Mononuclear cell (primary cell): ENCODE data around the gene GRIA2. TPM values are rescaled to one million over a fixed set of nuclear protein-coding genes. Genes with fewer than 3 reads are reported as not detected.
"Not testable (repeated sequence)": the region's sequence is repeated elsewhere in the genome, so short reads cannot be mapped to it uniquely, and the experiment has no call there.

ENCODE experiments used
- H3K27me3 ChIP-seq: 2 replicates; pipeline ENCODE4 v1.6.0; 2011; ENCODE audit warnings: low read length, control low read depth; ENCODE audit not compliant: insufficient read depth
- H3K4me1 ChIP-seq: 2 replicates; pipeline ENCODE4 v1.5.1; 2011; ENCODE audit warnings: mild to moderate bottlenecking, low read length, control low read depth; ENCODE audit not compliant: insufficient read depth
- H3K4me3 ChIP-seq: 2 replicates; pipeline ENCODE4 v1.5.1; 2011; ENCODE audit warnings: mild to moderate bottlenecking, low read length, moderate library complexity
- H3K9me3 ChIP-seq: 2 replicates; pipeline ENCODE4 v1.5.1; 2011; ENCODE audit warnings: low read depth, mild to moderate bottlenecking, control low read depth, low read length
- total RNA-seq: library from RNA; depleted of rRNA; stranded (reverse); fragments of >200 nt; gene quantifications from one replicate; pipeline ENCODE4 v1.2.3, GENCODE V29; 2012

Gene GRIA2
- not detected for total RNA-seq

DNA sequence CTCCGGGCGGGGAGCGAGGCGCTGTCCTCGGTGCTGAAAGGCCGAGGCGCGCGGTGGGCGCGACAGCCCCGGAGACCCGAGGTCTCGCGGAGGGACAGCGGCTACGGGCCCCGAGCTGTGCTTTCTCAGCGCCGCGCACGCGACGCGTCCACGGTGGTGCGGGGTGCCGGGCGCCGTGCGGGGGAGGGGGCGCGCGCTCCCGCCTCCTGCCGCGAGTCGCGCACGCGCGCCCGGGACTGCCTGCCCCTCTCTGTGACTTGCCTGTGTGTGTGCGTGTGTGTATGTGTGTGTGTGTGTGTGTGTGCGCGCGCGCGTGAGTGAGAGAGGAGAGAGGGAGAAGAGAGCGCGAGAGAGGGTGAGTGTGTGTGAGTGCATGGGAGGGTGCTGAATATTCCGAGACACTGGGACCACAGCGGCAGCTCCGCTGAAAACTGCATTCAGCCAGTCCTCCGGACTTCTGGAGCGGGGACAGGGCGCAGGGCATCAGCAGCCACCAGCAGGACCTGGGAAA, at the start of gene GRIA2:
GRIA2 (plus strand) TSS at position 358 of the 511 bp plus-strand sequence. CDS start 315 bp downstream, outside the sequence.
- H3K27me3 ChIP-seq: peaks cover 43% of the 10 kb centered on the region
- no peak within 1 kb of the TSS for H3K4me3 ChIP-seq
- no peaks in the 10 kb centered on the region for H3K4me1 ChIP-seq
- H3K9me3 ChIP-seq: no peaks in the 10 kb centered on the region

GRCh38 chr4:157172011-157172410, 48.5 kb upstream of the GRIA2 start:
- no peak overlapping the region for H3K4me3 ChIP-seq

DNA sequence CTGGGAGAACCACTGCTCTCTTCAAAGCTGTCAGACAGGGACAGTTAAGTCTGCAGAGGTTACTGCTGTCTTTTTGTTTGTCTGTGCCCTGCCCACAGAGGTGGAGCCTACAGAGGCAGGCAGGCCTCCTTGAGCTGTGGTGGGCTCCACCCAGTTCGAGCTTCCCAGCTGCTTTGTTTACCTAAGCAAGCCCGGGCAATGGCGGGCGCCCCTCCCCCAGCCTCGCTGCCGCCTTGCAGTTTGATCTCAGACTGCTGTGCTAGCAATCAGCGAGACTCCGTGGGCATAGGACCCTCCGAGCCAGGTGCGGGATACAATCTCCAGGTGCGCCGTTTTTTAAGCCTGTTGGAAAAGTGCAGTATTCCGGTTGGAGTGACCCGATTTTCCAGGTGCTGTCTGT, 40.3 kb upstream of the GRIA2 start:
- not testable (repeated sequence) for H3K4me3 ChIP-seq, H3K9me3 ChIP-seq, H3K27me3 ChIP-seq, H3K4me1 ChIP-seq

More at GRCh38 chr4:157172011-157172410, 48.5 kb upstream of the GRIA2 start:
- Histone ChIP-seq H3K4me1 (no peaks in the 10 kb centered on the region), H3K27me3 (no peaks in the 10 kb centered on the region), H3K9me3 (no peaks in the 10 kb centered on the region)

DNA sequence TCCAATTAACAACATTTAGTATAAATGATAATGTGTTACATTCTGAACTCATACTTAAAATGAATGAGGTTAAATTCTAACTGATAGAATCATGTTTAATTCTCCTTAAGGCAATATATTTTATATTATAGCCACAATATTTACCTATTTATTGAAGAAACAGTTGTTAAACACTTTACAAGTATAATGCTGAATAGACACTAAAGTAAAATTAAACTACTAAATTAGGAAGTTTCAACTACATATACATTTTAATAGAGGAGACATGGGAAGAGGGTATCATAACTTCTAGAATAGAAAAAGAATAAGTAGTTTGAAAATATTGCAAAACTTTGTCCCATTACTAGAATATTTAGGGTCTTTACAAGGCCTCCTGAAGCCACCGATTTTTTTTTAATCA, 36.2 kb upstream of the GRIA2 start:
- H3K27me3 ChIP-seq: no peaks in the 10 kb centered on the region
- no peak overlapping the region for H3K4me3 ChIP-seq
- H3K9me3 ChIP-seq: no peaks in the 10 kb centered on the region
- H3K4me1 ChIP-seq: no peaks in the 10 kb centered on the region

- Histone ChIP-seq H3K27me3 (no peaks in the 10 kb centered on the region), H3K9me3 (no peaks in the 10 kb centered on the region), H3K4me1 (no peaks in the 10 kb centered on the region), H3K4me3 (no peak overlapping the region)
Observed at GRCh38 chr4:157185363-157185762, 35.2 kb upstream of the GRIA2 start.

DNA sequence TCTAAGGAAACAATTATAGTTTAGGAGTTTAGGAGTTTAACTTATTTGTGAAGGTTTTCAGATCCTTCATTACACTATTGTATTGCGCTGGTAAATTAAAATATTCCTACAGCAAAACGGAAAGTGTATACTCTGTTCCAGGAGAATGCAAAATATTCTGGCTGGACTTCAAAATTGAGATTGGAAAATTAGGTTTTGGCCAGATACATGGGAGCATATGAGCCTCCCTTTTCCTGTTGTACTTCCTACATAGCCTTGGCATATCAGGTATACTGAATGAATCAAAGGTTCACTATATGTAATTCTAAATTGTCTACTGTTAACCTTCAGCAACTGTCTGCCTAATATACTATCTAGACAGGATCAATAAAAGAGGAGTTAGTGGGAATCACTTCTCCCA, 25.2 kb upstream of the GRIA2 start:
- Histone ChIP-seq H3K9me3 (no peaks in the 10 kb centered on the region), H3K27me3 (no peaks in the 10 kb centered on the region), H3K4me3 (no peak overlapping the region), H3K4me1 (no peaks in the 10 kb centered on the region)

GRCh38 chr4:157196046-157196445, 24.5 kb upstream of the GRIA2 start:
- Histone ChIP-seq H3K4me3 (no peak overlapping the region), H3K4me1 (no peaks in the 10 kb centered on the region), H3K27me3 (no peaks in the 10 kb centered on the region), H3K9me3 (no peaks in the 10 kb centered on the region)

- Histone ChIP-seq H3K4me3 (no peak overlapping the region), H3K27me3 (no peaks in the 10 kb centered on the region), H3K9me3 (no peaks in the 10 kb centered on the region), H3K4me1 (no peaks in the 10 kb centered on the region)
Observed at GRCh38 chr4:157204634-157205244, 15.8 kb upstream of the GRIA2 start.

GRCh38 chr4:157217708-157218107, 2.8 kb upstream of the GRIA2 start:
- Histone ChIP-seq H3K9me3 (no peaks in the 10 kb centered on the region), H3K4me1 (no peaks in the 10 kb centered on the region), H3K4me3 (no peak overlapping the region), H3K27me3 (peaks cover 34% of the 10 kb centered on the region)

- Histone ChIP-seq H3K4me3 (no peak overlapping the region), H3K27me3 (peaks cover 43% of the 10 kb centered on the region), H3K4me1 (no peaks in the 10 kb centered on the region), H3K9me3 (no peaks in the 10 kb centered on the region)
Observed at GRCh38 chr4:157219711-157220370, 687 bp upstream of the GRIA2 start.

DNA sequence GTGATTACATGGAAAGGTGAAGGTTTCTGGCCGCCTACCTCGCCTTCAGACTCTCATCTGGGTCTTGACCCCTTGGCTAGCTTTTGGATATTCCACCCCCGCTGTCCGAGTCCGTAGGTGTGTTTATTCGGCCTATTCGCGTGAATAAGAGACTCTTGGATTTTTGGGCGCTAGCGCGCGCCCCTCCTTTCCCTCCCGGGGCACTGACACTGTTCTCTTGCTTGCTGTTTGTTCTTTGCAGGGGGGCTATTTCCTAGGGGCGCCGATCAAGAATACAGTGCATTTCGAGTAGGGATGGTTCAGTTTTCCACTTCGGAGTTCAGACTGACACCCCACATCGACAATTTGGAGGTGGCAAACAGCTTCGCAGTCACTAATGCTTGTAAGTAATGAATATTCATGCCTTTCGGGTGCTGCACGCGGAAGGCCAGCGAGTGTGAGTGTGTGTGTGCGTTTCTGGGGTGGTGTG, 932 bp downstream of the GRIA2 start:
- no peaks in the 10 kb centered on the region for H3K4me1 ChIP-seq
- no peaks in the 10 kb centered on the region for H3K9me3 ChIP-seq
- H3K27me3 ChIP-seq: peaks cover 43% of the 10 kb centered on the region
- H3K4me3 ChIP-seq: no peak overlapping the region

DNA sequence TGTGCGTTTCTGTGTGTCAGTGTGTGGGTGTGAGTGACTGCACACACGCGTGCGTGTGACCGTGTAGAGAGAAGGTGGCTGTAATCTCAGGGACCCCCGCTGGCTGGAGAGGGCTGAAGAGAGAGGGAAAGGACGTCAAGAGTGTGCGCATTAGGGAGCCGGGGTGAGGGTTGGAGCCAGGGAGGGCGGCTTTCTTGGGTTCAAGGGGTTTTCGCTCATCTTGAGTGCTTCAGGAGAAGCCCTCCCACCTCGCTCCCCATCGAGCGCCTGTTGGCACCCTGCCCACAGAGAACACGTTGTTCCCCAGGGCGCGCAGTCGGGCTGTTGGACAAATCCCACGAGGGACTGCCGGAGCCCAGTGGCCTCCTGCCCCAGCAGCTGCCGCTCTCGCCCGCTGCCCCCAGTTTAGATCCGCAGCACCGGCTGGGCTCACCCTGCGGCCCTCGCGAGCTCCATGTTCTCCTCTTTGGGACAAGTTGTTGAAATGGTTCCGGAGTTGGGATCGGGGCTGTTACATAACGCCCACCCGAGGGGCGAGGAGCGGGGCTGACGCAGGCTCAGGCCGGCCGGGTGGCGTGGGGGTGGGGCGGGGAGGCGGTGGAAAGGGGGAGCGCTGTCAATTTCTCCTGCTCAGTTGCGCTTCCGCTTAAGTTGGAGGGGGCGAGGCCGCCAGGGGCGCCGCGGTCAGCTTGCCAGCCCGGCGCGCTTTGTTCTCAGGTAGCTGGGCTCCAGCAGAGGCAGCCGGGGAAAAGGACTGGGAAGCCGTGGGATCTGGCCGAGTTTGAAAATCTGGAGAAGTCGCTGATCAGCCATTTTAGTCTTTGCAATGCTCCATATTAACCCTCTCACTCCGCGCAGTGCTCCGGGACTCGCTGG, 1.6 kb downstream of the GRIA2 start:
- Histone ChIP-seq H3K27me3 (peaks cover 43% of the 10 kb centered on the region), H3K4me3 (no peak overlapping the region), H3K9me3 (no peaks in the 10 kb centered on the region), H3K4me1 (no peaks in the 10 kb centered on the region)

DNA sequence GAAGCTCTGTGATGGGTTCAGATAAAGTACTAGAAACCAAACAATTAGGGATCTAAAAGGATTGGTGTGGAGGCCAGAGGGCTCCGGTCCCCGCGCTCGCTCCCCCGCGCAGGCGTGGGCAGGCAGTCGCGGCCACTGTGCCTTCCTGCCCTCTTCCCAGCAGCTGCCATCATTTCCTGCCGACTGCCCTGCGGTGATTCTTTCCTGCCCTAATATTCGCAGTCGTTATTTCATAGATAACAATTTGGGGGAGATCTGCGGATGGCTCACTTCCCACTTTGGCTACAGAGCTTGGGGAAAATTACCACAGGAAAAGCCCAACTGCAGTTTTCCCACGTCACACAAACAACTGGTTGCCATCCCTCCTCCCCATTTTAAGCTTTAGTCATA, 2.2 kb downstream of the GRIA2 start:
- Histone ChIP-seq H3K27me3 (peaks cover 43% of the 10 kb centered on the region), H3K4me1 (no peaks in the 10 kb centered on the region), H3K4me3 (no peak overlapping the region), H3K9me3 (no peaks in the 10 kb centered on the region)

- Histone ChIP-seq H3K27me3 (peaks cover 43% of the 10 kb centered on the region), H3K4me3 (no peak overlapping the region), H3K4me1 (no peaks in the 10 kb centered on the region), H3K9me3 (no peaks in the 10 kb centered on the region)
Observed at GRCh38 chr4:157223456-157223855, 2.9 kb downstream of the GRIA2 start.

DNA sequence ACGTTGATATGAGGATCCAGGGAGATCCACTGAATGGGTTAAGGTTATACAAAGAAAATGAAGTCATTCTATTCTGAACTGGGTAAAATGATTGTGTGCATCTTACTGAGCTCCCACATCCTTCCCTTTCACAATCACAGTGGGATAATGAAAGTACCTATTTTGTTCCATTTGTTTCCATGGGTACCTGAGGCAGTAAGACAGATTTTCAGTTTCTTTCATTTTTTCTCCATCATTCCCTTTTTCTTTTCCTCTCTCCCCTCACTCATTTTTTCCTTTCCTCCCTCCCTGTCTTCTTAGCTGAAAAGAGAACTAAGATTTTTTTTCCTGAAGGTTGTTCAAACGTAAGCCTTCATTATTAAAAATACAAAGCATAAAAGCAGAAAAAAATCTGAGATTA, 4.6 kb downstream of the GRIA2 start:
- no peaks in the 10 kb centered on the region for H3K4me1 ChIP-seq
- no peak overlapping the region for H3K4me3 ChIP-seq
- no peaks in the 10 kb centered on the region for H3K9me3 ChIP-seq
- peaks cover 31% of the 10 kb centered on the region for H3K27me3 ChIP-seq
